ENCODE measurements around the gene LENG9. TPM values are rescaled to one million over a fixed set of nuclear protein-coding genes. Genes with fewer than 3 reads are reported as not detected.

The LENG9 gene
- total RNA-seq, 4 donors from 2014 or later = 5.4 to 9.3 (median 8.1) TPM

- 58% methylated on average over 3 of the region's 3 CpGs for WGBS
- H3K36me3 ChIP-seq = peaks cover 46 to 58% (median 57%) of the 10 kb centered on the region in 4 donors
- no peak for DNase-seq (ENCODE audit: extremely low spot score)
- peak overlapping the region in 2 of 4 donors; percentile 68 to 69 for H3K4me3 ChIP-seq
- no peaks in the 10 kb centered on the region for H3K27me3 ChIP-seq
- TF ChIP-seq POLR2A (IDR thresholded peaks at IDR 0.05; ENCODE audit: low read depth) = no peak
- TF ChIP-seq, protein P1, sequence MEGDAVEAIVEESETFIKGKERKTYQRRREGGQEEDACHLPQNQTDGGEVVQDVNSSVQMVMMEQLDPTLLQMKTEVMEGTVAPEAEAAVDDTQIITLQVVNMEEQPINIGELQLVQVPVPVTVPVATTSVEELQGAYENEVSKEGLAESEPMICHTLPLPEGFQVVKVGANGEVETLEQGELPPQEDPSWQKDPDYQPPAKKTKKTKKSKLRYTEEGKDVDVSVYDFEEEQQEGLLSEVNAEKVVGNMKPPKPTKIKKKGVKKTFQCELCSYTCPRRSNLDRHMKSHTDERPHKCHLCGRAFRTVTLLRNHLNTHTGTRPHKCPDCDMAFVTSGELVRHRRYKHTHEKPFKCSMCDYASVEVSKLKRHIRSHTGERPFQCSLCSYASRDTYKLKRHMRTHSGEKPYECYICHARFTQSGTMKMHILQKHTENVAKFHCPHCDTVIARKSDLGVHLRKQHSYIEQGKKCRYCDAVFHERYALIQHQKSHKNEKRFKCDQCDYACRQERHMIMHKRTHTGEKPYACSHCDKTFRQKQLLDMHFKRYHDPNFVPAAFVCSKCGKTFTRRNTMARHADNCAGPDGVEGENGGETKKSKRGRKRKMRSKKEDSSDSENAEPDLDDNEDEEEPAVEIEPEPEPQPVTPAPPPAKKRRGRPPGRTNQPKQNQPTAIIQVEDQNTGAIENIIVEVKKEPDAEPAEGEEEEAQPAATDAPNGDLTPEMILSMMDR (IDR thresholded peaks at IDR 0.05) = no peak
- TF ChIP-seq EP300 (IDR thresholded peaks at IDR 0.05) = no peak
- TF ChIP-seq POLR2AphosphoS5 (IDR thresholded peaks at IDR 0.05) = no peak
- intact Hi-C loops (cut with DNase I) = no loop called here
- peaks cover 29 to 65% (median 62%) of the 10 kb centered on the region in 4 donors for H3K4me1 ChIP-seq
- peak overlapping the region; percentile 90 to 98 (median 96) for H3K27ac ChIP-seq (replicated peaks in 1 of 4)
- no peaks in the 10 kb centered on the region for H3K9me3 ChIP-seq
These were observed 2.0 kb downstream of the LENG9 start for GRCh38 chr19:54461613-54462012.

DNA sequence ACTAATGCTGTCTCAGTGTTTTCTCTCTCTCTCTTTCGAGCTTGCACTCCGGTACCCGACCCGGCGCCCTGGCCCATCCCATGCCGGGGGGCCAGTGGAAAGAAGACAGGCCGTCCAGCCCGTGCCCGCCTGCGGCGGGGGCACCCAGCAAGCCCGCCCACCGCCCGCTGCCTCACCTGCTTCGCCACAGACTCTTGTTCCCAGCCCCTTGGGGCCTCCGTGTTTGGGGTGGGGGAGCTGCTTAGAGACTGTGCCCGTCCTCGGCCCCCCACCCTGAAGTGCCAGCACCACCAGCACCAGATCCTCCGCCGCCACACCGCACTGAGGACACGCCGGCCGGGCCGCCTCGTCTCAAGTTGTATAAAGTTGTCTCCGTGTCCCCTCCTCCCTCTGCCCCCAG, 2.4 kb downstream of the LENG9 start:
- 71% methylated on average over 27 of the region's 27 CpGs for WGBS
- Histone ChIP-seq H3K27me3 (no peaks in the 10 kb centered on the region), H3K27ac (replicated peaks in 1 of 4) (peak overlapping the region in 3 of 4 donors; percentile 94 to 98 (median 97)), H3K36me3 (peaks cover 50 to 62% (median 61%) of the 10 kb centered on the region in 4 donors), H3K4me3 (no peak overlapping the region), H3K4me1 (peaks cover 29 to 65% (median 62%) of the 10 kb centered on the region in 4 donors), H3K9me3 (no peaks in the 10 kb centered on the region)
- TF ChIP-seq POLR2A (IDR thresholded peaks at IDR 0.05; ENCODE audit: low read depth) = no peak
- TF ChIP-seq, protein P1 (IDR thresholded peaks at IDR 0.05) = no peak
- TF ChIP-seq POLR2AphosphoS5 (IDR thresholded peaks at IDR 0.05) = no peak
- TF ChIP-seq EP300 (IDR thresholded peaks at IDR 0.05) = no peak
- DNase-seq (ENCODE audit: extremely low spot score) = no peak
- intact Hi-C loops (cut with DNase I) = no loop called here

- Histone ChIP-seq H3K27ac (replicated peaks in 1 of 4) (peak overlapping the region in 3 of 4 donors; percentile 94 to 98 (median 97)), H3K4me1 (peaks cover 29 to 65% (median 61%) of the 10 kb centered on the region in 4 donors), H3K27me3 (no peaks in the 10 kb centered on the region), H3K4me3 (no peak overlapping the region), H3K9me3 (no peaks in the 10 kb centered on the region), H3K36me3 (peaks cover 58 to 70% (median 69%) of the 10 kb centered on the region in 4 donors)
- intact Hi-C loops (cut with DNase I) = no loop called here
- no peak for DNase-seq (ENCODE audit: extremely low spot score)
- WGBS = 76% methylated on average over 31 of the region's 39 CpGs
- TF ChIP-seq POLR2A (IDR thresholded peaks at IDR 0.05; ENCODE audit: low read depth) (no peak), EP300 (IDR thresholded peaks at IDR 0.05) (no peak), POLR2AphosphoS5 (IDR thresholded peaks at IDR 0.05) (no peak)
- TF ChIP-seq, protein P1 (IDR thresholded peaks at IDR 0.05) = no peak
These were observed 3.2 kb downstream of the LENG9 start for GRCh38 chr19:54460230-54461005.

- Histone ChIP-seq H3K4me1 (peaks cover 28 to 59% (median 57%) of the 10 kb centered on the region in 4 donors), H3K27me3 (no peaks in the 10 kb centered on the region), H3K9me3 (no peaks in the 10 kb centered on the region), H3K4me3 (no peak overlapping the region), H3K36me3 (peaks cover 67 to 78% (median 78%) of the 10 kb centered on the region in 4 donors), H3K27ac (replicated peaks in 1 of 4) (peak overlapping the region in 2 of 4 donors; percentile 97 to 98)
- DNase-seq (ENCODE audit: extremely low spot score) = no peak
- WGBS = 66% methylated on average over 10 of the region's 16 CpGs
- intact Hi-C loops (cut with DNase I) = no loop called here
- TF ChIP-seq POLR2A (IDR thresholded peaks at IDR 0.05; ENCODE audit: low read depth) (no peak), EP300 (IDR thresholded peaks at IDR 0.05) (no peak), POLR2AphosphoS5 (IDR thresholded peaks at IDR 0.05) (no peak)
- TF ChIP-seq, protein P1 (IDR thresholded peaks at IDR 0.05) = no peak
These were observed 4.0 kb downstream of the LENG9 start for GRCh38 chr19:54459282-54460229.

Data from esophagus muscularis mucosa (tissue), 4 donors.